GM12878 (cell line): ENCODE results near the gene MYOC. TPM values are rescaled to one million over a fixed set of nuclear protein-coding genes. Genes with fewer than 3 reads are reported as not detected.

ENCODE experiments used
- ATAC-seq: fragments of 200-7000 bp; cut with Tn5 transposase; 3 replicates; pipeline ENCODE4 v1.9.1; 2020; ENCODE audit warnings: mild to moderate bottlenecking, moderate library complexity
- BruUV-seq: library from RNA; stranded (reverse); fragments of 400-500 nt; replicated peaks from 2 replicates; lab custom pipeline; 2021; lab: Mats Ljungman, UMichigan
- CTCF ChIA-PET: fragments of 300-600 bp; sonication (Branson Sonifier 250); formaldehyde crosslinking; extraction: SDS; loops from one replicate; lab custom pipeline; 2021; ENCODE audit warnings: inconsistent platforms; lab: Yijun Ruan, JAX
- POLR2A ChIA-PET: fragments of 350-600 bp; formaldehyde crosslinking; extraction: SDS; loops from one replicate; lab custom pipeline; 2021; ENCODE audit warnings: inconsistent platforms; lab: Charles Lee
- RAD21 ChIA-PET: fragments of 300-600 bp; sonication (Branson Sonifier 250); formaldehyde crosslinking; loops from one replicate; lab custom pipeline; 2023; ENCODE audit warnings: antibody characterized with exemption; ENCODE audit not compliant: unreplicated experiment; lab: Charles Lee
- SMC1A ChIA-PET: fragments of 300-600 bp; sonication (Branson Sonifier 250); formaldehyde crosslinking; loops from one replicate; lab custom pipeline; 2023; ENCODE audit not compliant: unreplicated experiment, uncharacterized antibody; lab: Charles Lee
- DNase-seq: peaks from one replicate; pipeline ENCODE4 v3.0.0-alpha.2; 2011; ENCODE audit warnings: low read depth, low spot score
- FAIRE-seq: peaks from 3 replicates; lab custom pipeline; 2011; peaks lifted over from hg19 to GRCh38; lab: Jason Lieb, UNC
- H2AFZ ChIP-seq: 2 replicates; pipeline ENCODE4 v1.6.0; 2011; ENCODE audit warnings: low read depth, low read length, control low read depth; ENCODE audit not compliant: control insufficient read depth
- H3K27ac ChIP-seq: 2 replicates; pipeline ENCODE4 v1.5.1; 2011; ENCODE audit warnings: control low read depth; ENCODE audit not compliant: control insufficient read depth, insufficient read depth
- H3K27me3 ChIP-seq, 2 experiments: replicated peaks in 1 of 2; 2 replicates each; pipeline versions ENCODE4 v1.6.0 to v1.6.1; 2011; ENCODE audit warnings: low read length in 1 of 2; ENCODE audit not compliant: control insufficient read depth in 2 of 2, insufficient read depth in 2 of 2
- H3K36me3 ChIP-seq, 2 experiments: 2 replicates each; pipeline ENCODE4 v1.5.1; 2011; ENCODE audit warnings: low read length in 1 of 2; ENCODE audit not compliant: control insufficient read depth in 2 of 2, insufficient read depth in 2 of 2
- H3K4me1 ChIP-seq: 2 replicates; pipeline ENCODE4 v1.6.1; 2011; ENCODE audit warnings: mild to moderate bottlenecking, low read length, moderate library complexity, mixed read lengths; ENCODE audit not compliant: control insufficient read depth, insufficient read depth
- H3K4me2 ChIP-seq: 2 replicates; pipeline ENCODE4 v1.6.0; 2011; ENCODE audit warnings: control low read depth; ENCODE audit not compliant: control insufficient read depth, insufficient read depth
- H3K4me3 ChIP-seq: fragments of 200-600 bp; sonication (generic); 2 replicates; pipeline ENCODE4 v1.5.1; 2016
- H3K79me2 ChIP-seq: 2 replicates; pipeline ENCODE4 v1.6.0; 2011; ENCODE audit warnings: low read length; ENCODE audit not compliant: control insufficient read depth, insufficient read depth
- H3K9ac ChIP-seq: 2 replicates; pipeline ENCODE4 v1.8.0; 2011; ENCODE audit warnings: low read length, control low read depth, mixed read lengths; ENCODE audit not compliant: control insufficient read depth, insufficient read depth
- H3K9me3 ChIP-seq: replicated peaks from 3 replicates; pipeline ENCODE4 v1.5.1; 2011; ENCODE audit warnings: mild to moderate bottlenecking, low read length; ENCODE audit not compliant: control insufficient read depth, insufficient read depth
- H4K20me1 ChIP-seq: 2 replicates; pipeline ENCODE4 v1.6.0; 2011; ENCODE audit not compliant: control insufficient read depth, insufficient read depth
- MTA2 ChIP-seq: fragments of 450-650 bp; IDR thresholded peaks from 2 replicates; pipeline ENCODE4 v1.6.1; 2016; ENCODE audit warnings: low read depth, mild to moderate bottlenecking, moderate library complexity
- POLR2AphosphoS2 ChIP-seq: IDR thresholded peaks from 2 replicates; pipeline ENCODE4 v1.6.1; 2011; ENCODE audit warnings: low read depth, mild to moderate bottlenecking, low read length, improper control_type of control experiment, moderate library complexity
- RFX5 ChIP-seq: IDR thresholded peaks from 2 replicates; pipeline ENCODE4 v1.6.1; 2011; ENCODE audit warnings: low read depth, low read length, improper control_type of control experiment
- SMARCA5 ChIP-seq: fragments of 450-650 bp; IDR thresholded peaks from 2 replicates; pipeline ENCODE4 v1.6.1; 2017; ENCODE audit warnings: mild to moderate bottlenecking
- ZNF274 ChIP-seq: IDR thresholded peaks from one replicate; pipeline ENCODE4 v1.8.0; 2011; ENCODE audit not compliant: insufficient read length, insufficient read depth
- WGBS: methylation state at CpG from one replicate; pipeline ENCODE4 v1.1.6; 2016; ENCODE audit warnings: low lambda C conversion rate; ENCODE audit not compliant: insufficient replicate concordance, insufficient coverage; ENCODE audit errors: missing lambda C conversion rate; 5-methylcytosine and 5-hydroxymethylcytosine counted together
- in situ Hi-C: fragments of 300-500 bp; cut with MboI; formaldehyde crosslinking; loops from 9 replicates; pipeline ENCODE4 v1.14.3; 2018; ENCODE audit warnings: mixed read lengths
- intact Hi-C: fragments of 100-400 bp; cut with micrococcal nuclease; formaldehyde crosslinking; loops from one replicate; pipeline ENCODE4 v1.14.2; 2022; ENCODE audit not compliant: unreplicated experiment
- polyA plus RNA-seq, 11 experiments: library from polyadenylated mRNA; depleted of rRNA in 4 of 11; unstranded in 6 of 11; stranded (reverse) in 5 of 11; fragments of >200 nt; fragmentation: Nextera tagmentation in 4 of 11; fragmentation: Illumina TruSeq in 1 of 11; extraction: Ambion mirVana in 4 of 11; extraction: Trizol in 1 of 11; gene quantifications; 1 replicate in 1 of 11; 2 replicates in 10 of 11; pipeline versions ENCODE4 v1.2.1 to v1.2.3, GENCODE V29; 2011 to 2016; ENCODE audit warnings: inconsistent platforms in 2 of 11, missing spikeins in 2 of 11, low read depth in 1 of 11
- total RNA-seq, 4 experiments: library from RNA; depleted of rRNA in 3 of 4; stranded (reverse); fragments of >200 nt in 3 of 4; fragmentation: Illumina TruSeq in 1 of 4; extraction: Trizol in 1 of 4; gene quantifications; 2 replicates each; pipeline versions ENCODE4 v1.2.1 to v1.2.3, GENCODE V29; 2013 to 2021
- TF ChIP-seq, protein P1 (sequence below): fragments of 450-650 bp; IDR thresholded peaks from 2 replicates; pipeline ENCODE4 v1.6.1; 2017; ENCODE audit warnings: mild to moderate bottlenecking, moderate library complexity
- TF ChIP-seq, protein P2 (sequence below), 3 experiments: IDR thresholded peaks in 2 of 3; conservative IDR thresholded peaks in 1 of 3; 2 replicates each; pipeline ENCODE4 v1.5.1; 2011; ENCODE audit warnings: low read depth in 3 of 3, low read length in 3 of 3, mild to moderate bottlenecking in 3 of 3, control low read depth in 2 of 3, moderate library complexity in 2 of 3, inconsistent platforms in 1 of 3, mixed read lengths in 1 of 3; ENCODE audit not compliant: control insufficient read depth in 2 of 3, insufficient read depth in 1 of 3; ENCODE audit errors: extremely low read depth in 1 of 3
- TF ChIP-seq, protein P3 (sequence below): fragments of 450-650 bp; formaldehyde crosslinking; IDR thresholded peaks from 2 replicates; pipeline ENCODE4 v1.4.0; 2020; ENCODE audit warnings: mild to moderate bottlenecking, moderate library complexity
- TF ChIP-seq, protein P4 (sequence below): fragments of 450-650 bp; IDR thresholded peaks from 2 replicates; pipeline ENCODE4 v1.6.1; 2017; ENCODE audit warnings: mild to moderate bottlenecking, moderate library complexity

Gene MYOC
- total and polyA plus RNA-seq, 10 of the 15 experiments (the other 5 are each of a cell fraction or from before 2014, with no cell fraction given) = not detected

DNA sequence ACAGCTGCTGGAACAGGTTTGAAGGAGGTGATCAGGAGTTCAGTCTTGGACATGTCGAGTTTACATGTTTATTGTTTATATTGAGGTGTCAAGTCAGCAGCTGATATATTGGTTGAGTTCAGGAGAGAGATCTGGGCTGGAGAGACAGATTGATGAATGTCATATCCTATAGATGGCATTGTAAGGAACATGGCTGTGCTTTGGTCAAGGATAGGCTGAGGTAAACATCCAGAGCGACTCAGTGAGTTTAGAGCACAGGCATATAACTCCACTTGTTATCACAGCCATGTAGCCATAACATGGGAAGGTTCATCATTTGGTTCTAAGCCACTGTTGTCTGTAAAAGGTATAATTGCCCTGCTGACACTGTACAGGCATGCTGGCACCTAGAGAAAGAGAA is 35.9 kb downstream of the MYOC start:
- peak; percentile 7 for FAIRE-seq
- intact Hi-C loops = no loop called here
- CTCF ChIA-PET = interaction anchor here (1.0 to 4.9 kb wide), 6 partner anchors 9 to 41 kb away, joined by 3 to 22 read pairs (median 4); no protein-coding TSS in a partner anchor
- no peak for DNase-seq
- Histone ChIP-seq H3K9ac (no peak overlapping the region), H4K20me1 (no peaks in the 10 kb centered on the region), H3K36me3 (no peaks in the 10 kb centered on the region), H3K4me2 (no peak overlapping the region), H2AFZ (no peak overlapping the region), H3K27me3 (no peaks in the 10 kb centered on the region), H3K4me3 (no peak overlapping the region), H3K9me3 (no peaks in the 10 kb centered on the region), H3K27ac (no peak overlapping the region), H3K4me1 (no peaks in the 10 kb centered on the region), H3K79me2 (no peaks in the 10 kb centered on the region)
- 100% methylated on average over 2 of the region's 2 CpGs for WGBS
- no peak for ATAC-seq
- BruUV-seq = no TSS peak
- RAD21 ChIA-PET = interaction anchor here (0.6 to 1.6 kb wide), 6 partner anchors 9 to 20 kb away, joined by 3 to 4 read pairs (median 3); no protein-coding TSS in a partner anchor
- POLR2A ChIA-PET = interaction anchor here (1.4 kb wide), 1 partner anchor 23 kb away, joined by 3 read pairs; no protein-coding TSS in a partner anchor
- in situ Hi-C loops = no loop called here
- SMC1A ChIA-PET = interaction anchor here (0.8 to 10.2 kb wide), 6 partner anchors 9 to 49 kb away, joined by 4 to 78 read pairs (median 6); no protein-coding TSS in a partner anchor
- no peak for TF ChIP-seq POLR2AphosphoS2
- TF ChIP-seq MTA2 = no peak
- TF ChIP-seq, protein P1, sequence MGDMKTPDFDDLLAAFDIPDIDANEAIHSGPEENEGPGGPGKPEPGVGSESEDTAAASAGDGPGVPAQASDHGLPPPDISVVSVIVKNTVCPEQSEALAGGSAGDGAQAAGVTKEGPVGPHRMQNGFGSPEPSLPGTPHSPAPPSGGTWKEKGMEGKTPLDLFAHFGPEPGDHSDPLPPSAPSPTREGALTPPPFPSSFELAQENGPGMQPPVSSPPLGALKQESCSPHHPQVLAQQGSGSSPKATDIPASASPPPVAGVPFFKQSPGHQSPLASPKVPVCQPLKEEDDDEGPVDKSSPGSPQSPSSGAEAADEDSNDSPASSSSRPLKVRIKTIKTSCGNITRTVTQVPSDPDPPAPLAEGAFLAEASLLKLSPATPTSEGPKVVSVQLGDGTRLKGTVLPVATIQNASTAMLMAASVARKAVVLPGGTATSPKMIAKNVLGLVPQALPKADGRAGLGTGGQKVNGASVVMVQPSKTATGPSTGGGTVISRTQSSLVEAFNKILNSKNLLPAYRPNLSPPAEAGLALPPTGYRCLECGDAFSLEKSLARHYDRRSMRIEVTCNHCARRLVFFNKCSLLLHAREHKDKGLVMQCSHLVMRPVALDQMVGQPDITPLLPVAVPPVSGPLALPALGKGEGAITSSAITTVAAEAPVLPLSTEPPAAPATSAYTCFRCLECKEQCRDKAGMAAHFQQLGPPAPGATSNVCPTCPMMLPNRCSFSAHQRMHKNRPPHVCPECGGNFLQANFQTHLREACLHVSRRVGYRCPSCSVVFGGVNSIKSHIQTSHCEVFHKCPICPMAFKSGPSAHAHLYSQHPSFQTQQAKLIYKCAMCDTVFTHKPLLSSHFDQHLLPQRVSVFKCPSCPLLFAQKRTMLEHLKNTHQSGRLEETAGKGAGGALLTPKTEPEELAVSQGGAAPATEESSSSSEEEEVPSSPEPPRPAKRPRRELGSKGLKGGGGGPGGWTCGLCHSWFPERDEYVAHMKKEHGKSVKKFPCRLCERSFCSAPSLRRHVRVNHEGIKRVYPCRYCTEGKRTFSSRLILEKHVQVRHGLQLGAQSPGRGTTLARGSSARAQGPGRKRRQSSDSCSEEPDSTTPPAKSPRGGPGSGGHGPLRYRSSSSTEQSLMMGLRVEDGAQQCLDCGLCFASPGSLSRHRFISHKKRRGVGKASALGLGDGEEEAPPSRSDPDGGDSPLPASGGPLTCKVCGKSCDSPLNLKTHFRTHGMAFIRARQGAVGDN = peak; percentile 98
- TF ChIP-seq SMARCA5 = no peak
- no peak for TF ChIP-seq ZNF274
- TF ChIP-seq, protein P2, sequence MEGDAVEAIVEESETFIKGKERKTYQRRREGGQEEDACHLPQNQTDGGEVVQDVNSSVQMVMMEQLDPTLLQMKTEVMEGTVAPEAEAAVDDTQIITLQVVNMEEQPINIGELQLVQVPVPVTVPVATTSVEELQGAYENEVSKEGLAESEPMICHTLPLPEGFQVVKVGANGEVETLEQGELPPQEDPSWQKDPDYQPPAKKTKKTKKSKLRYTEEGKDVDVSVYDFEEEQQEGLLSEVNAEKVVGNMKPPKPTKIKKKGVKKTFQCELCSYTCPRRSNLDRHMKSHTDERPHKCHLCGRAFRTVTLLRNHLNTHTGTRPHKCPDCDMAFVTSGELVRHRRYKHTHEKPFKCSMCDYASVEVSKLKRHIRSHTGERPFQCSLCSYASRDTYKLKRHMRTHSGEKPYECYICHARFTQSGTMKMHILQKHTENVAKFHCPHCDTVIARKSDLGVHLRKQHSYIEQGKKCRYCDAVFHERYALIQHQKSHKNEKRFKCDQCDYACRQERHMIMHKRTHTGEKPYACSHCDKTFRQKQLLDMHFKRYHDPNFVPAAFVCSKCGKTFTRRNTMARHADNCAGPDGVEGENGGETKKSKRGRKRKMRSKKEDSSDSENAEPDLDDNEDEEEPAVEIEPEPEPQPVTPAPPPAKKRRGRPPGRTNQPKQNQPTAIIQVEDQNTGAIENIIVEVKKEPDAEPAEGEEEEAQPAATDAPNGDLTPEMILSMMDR (IDR thresholded peaks at IDR 0.05 in 2 of 3, conservative IDR thresholded peaks at IDR 0.05 in 1 of 3; ENCODE audit: control insufficient read depth in 2 of 3, extremely low read depth in 1 of 3, insufficient read depth in 1 of 3, low read depth in 3 of 3, low read length in 3 of 3) = no peak
- no peak for TF ChIP-seq RFX5
- TF ChIP-seq, protein P3, sequence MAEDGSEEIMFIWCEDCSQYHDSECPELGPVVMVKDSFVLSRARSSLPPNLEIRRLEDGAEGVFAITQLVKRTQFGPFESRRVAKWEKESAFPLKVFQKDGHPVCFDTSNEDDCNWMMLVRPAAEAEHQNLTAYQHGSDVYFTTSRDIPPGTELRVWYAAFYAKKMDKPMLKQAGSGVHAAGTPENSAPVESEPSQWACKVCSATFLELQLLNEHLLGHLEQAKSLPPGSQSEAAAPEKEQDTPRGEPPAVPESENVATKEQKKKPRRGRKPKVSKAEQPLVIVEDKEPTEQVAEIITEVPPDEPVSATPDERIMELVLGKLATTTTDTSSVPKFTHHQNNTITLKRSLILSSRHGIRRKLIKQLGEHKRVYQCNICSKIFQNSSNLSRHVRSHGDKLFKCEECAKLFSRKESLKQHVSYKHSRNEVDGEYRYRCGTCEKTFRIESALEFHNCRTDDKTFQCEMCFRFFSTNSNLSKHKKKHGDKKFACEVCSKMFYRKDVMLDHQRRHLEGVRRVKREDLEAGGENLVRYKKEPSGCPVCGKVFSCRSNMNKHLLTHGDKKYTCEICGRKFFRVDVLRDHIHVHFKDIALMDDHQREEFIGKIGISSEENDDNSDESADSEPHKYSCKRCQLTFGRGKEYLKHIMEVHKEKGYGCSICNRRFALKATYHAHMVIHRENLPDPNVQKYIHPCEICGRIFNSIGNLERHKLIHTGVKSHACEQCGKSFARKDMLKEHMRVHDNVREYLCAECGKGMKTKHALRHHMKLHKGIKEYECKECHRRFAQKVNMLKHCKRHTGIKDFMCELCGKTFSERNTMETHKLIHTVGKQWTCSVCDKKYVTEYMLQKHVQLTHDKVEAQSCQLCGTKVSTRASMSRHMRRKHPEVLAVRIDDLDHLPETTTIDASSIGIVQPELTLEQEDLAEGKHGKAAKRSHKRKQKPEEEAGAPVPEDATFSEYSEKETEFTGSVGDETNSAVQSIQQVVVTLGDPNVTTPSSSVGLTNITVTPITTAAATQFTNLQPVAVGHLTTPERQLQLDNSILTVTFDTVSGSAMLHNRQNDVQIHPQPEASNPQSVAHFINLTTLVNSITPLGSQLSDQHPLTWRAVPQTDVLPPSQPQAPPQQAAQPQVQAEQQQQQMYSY (CRISPR knock-in tag) = no peak
- TF ChIP-seq, protein P4, sequence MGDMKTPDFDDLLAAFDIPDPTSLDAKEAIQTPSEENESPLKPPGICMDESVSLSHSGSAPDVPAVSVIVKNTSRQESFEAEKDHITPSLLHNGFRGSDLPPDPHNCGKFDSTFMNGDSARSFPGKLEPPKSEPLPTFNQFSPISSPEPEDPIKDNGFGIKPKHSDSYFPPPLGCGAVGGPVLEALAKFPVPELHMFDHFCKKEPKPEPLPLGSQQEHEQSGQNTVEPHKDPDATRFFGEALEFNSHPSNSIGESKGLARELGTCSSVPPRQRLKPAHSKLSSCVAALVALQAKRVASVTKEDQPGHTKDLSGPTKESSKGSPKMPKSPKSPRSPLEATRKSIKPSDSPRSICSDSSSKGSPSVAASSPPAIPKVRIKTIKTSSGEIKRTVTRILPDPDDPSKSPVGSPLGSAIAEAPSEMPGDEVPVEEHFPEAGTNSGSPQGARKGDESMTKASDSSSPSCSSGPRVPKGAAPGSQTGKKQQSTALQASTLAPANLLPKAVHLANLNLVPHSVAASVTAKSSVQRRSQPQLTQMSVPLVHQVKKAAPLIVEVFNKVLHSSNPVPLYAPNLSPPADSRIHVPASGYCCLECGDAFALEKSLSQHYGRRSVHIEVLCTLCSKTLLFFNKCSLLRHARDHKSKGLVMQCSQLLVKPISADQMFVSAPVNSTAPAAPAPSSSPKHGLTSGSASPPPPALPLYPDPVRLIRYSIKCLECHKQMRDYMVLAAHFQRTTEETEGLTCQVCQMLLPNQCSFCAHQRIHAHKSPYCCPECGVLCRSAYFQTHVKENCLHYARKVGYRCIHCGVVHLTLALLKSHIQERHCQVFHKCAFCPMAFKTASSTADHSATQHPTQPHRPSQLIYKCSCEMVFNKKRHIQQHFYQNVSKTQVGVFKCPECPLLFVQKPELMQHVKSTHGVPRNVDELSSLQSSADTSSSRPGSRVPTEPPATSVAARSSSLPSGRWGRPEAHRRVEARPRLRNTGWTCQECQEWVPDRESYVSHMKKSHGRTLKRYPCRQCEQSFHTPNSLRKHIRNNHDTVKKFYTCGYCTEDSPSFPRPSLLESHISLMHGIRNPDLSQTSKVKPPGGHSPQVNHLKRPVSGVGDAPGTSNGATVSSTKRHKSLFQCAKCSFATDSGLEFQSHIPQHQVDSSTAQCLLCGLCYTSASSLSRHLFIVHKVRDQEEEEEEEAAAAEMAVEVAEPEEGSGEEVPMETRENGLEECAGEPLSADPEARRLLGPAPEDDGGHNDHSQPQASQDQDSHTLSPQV = peak; percentile 99
